Measurements from ENCODE around the gene TMEM200A. TPM values are rescaled to one million over a fixed set of nuclear protein-coding genes. Genes with fewer than 3 reads are reported as not detected.

The TMEM200A gene
- total and polyA plus RNA-seq, 2 of the 8 experiments (the other 6 are each of a cell fraction or from before 2014, with no cell fraction given) = 6.2 to 13.9 TPM

DNA sequence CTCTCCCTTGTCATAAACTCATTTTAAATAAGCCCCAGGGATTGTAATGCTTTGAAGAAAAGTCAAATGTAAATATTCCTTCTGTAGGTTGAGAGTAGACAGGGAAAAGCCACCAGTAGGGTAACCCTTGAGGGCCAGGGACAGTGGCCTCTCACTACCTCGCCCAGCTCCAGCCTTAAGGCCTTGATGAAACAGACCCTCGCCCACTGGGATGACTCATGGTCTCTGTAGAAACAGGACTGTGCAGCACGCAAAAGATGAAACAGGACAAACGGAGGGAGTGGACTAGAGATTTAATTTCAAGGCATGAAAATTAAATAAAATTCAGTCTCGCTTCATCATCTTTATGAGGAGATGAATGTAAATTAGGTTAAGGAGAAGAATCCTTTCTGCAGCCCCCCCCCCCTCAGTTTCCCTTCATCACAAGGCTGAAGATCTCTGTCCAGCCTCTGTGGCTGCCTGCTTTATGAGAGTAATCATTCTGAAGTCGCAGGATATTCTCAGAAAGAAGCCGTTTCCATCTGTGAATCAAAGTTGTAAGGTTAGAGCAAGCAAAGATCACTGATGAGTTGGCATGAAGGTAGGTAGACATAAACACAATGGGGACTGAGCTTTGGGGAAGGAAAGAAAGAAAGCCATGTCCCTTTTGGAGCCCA lies 60.4 kb downstream of the TMEM200A start:
- no peak for FAIRE-seq
- Histone ChIP-seq H3K9ac (replicated peaks in 1 of 4; ENCODE audit: extremely low read depth in 1 of 4, low read depth in 3 of 4, low read length in 3 of 4) (no peak overlapping the region), H4K20me1 (replicated peaks in 1 of 2; ENCODE audit: control insufficient read depth in 1 of 2, insufficient read depth in 2 of 2, low read length in 2 of 2) (no peaks in the 10 kb centered on the region), H2AFZ (ENCODE audit: low read length) (no peak overlapping the region), H2BK15ac (ENCODE audit: low read length) (no peak overlapping the region), H3K27ac (ENCODE audit: low read depth, low read length) (no peak overlapping the region), H2BK120ac (replicated peaks; ENCODE audit: low read depth, low read length) (no peak overlapping the region), H4K5ac (ENCODE audit: insufficient read length, low read depth, low read length) (no peak overlapping the region), H3K4ac (replicated peaks; ENCODE audit: insufficient read length, low read depth, low read length) (no peak overlapping the region), H2BK20ac (ENCODE audit: low read length) (no peak overlapping the region), H3K56ac (replicated peaks; ENCODE audit: insufficient read length, low read depth, low read length) (no peak overlapping the region), H2AK5ac (ENCODE audit: low read depth, low read length) (no peak overlapping the region), H3K4me3 (ENCODE audit: extremely low read depth in 1 of 4, insufficient read depth in 2 of 4, low read depth in 3 of 4, low read length in 4 of 4) (no peak overlapping the region), H3K18ac (ENCODE audit: extremely low read depth, low read length) (no peak overlapping the region), H3K14ac (ENCODE audit: insufficient read length) (no peak overlapping the region), H3K79me1 (ENCODE audit: low read depth, low read length) (no peaks in the 10 kb centered on the region), H3K4me2 (ENCODE audit: insufficient read depth in 1 of 2, low read depth in 2 of 2, low read length in 2 of 2) (no peak overlapping the region), H4K8ac (ENCODE audit: extremely low read depth, insufficient read depth, low read length) (no peak overlapping the region), H3K9me3 (ENCODE audit: insufficient read depth in 2 of 2, low read depth in 1 of 2, low read length in 1 of 2) (no peaks in the 10 kb centered on the region), H4K91ac (replicated peaks; ENCODE audit: insufficient read length, low read length) (no peak overlapping the region), H3K36me3 (ENCODE audit: control insufficient read depth in 2 of 4, insufficient read depth in 4 of 4, low read length in 3 of 4) (no peaks in the 10 kb centered on the region), H3K23ac (ENCODE audit: insufficient read length) (no peak overlapping the region), H2BK12ac (ENCODE audit: low read depth, low read length) (no peak overlapping the region), H2BK5ac (ENCODE audit: low read depth, low read length) (no peak overlapping the region), H3K27me3 (replicated peaks in 1 of 4; ENCODE audit: control insufficient read depth in 3 of 4, extremely low read depth in 1 of 4, insufficient read depth in 3 of 4, low read length in 3 of 4) (no peaks in the 10 kb centered on the region), H3K4me1 (replicated peaks in 1 of 4; ENCODE audit: control insufficient read depth in 3 of 4, insufficient read depth in 4 of 4, low read length in 3 of 4) (peaks cover 0 to 5% (median 5%) of the 10 kb centered on the region in 4 experiments; a peak in 3 of 7 replicates), H3K79me2 (ENCODE audit: control insufficient read depth in 1 of 2, insufficient read depth in 2 of 2, low read length in 2 of 2) (no peaks in the 10 kb centered on the region), H3K23me2 (ENCODE audit: low read depth, low read length) (no peaks in the 10 kb centered on the region)
- TF ChIP-seq TAF7 (optimal IDR thresholded peaks at IDR 0.05; ENCODE audit: borderline replicate concordance, low read depth, low read length) (no peak), RNF2 (IDR thresholded peaks at IDR 0.05; ENCODE audit: borderline replicate concordance, low read depth, low read length, missing control alignments, poor library complexity, severe bottlenecking) (no peak), EP300 (IDR thresholded peaks at IDR 0.05; ENCODE audit: borderline replicate concordance in 1 of 2, low read depth in 2 of 2, low read length in 2 of 2) (no peak), CTBP2 (IDR thresholded peaks at IDR 0.05; ENCODE audit: borderline replicate concordance, insufficient read depth, insufficient read length, low read length) (no peak)
- no peak for DNase-seq (ENCODE audit: low read depth in 1 of 2, low spot score in 2 of 2)
- WGBS, 2 experiments (ENCODE audit: extremely low coverage in 1 of 2, insufficient coverage in 1 of 2, insufficient read length in 1 of 2, insufficient replicate concordance in 2 of 2, low coverage in 1 of 2, low lambda C conversion rate in 2 of 2, missing lambda C conversion rate in 1 of 2) = 84% methylated on average over 7 of the region's 7 CpGs; no CpG with 5 or more reads in 1 of the 2 experiments
- POLR2A ChIA-PET (ENCODE audit: partially characterized antibody) = interaction anchor here (0.6 kb wide), 1 partner anchor 782 kb away, joined by 3 read pairs; no protein-coding TSS in a partner anchor
- CTCF ChIA-PET (ENCODE audit: partially characterized antibody) = interaction anchor here (0.6 to 0.7 kb wide), 2 partner anchors 12 kb away, joined by 3 to 4 read pairs; no protein-coding TSS in a partner anchor
